ENCODE measurements around the gene ANKH. TPM values are rescaled to one million over a fixed set of nuclear protein-coding genes. Genes with fewer than 3 reads are reported as not detected.

The ANKH gene
- total and polyA plus RNA-seq, 8 donors: 6.6 to 57.5 (median 10.6) TPM

GRCh38 chr5:14816999-14817761 is 54.4 kb downstream of the ANKH start:
- TF ChIP-seq, protein P1, sequence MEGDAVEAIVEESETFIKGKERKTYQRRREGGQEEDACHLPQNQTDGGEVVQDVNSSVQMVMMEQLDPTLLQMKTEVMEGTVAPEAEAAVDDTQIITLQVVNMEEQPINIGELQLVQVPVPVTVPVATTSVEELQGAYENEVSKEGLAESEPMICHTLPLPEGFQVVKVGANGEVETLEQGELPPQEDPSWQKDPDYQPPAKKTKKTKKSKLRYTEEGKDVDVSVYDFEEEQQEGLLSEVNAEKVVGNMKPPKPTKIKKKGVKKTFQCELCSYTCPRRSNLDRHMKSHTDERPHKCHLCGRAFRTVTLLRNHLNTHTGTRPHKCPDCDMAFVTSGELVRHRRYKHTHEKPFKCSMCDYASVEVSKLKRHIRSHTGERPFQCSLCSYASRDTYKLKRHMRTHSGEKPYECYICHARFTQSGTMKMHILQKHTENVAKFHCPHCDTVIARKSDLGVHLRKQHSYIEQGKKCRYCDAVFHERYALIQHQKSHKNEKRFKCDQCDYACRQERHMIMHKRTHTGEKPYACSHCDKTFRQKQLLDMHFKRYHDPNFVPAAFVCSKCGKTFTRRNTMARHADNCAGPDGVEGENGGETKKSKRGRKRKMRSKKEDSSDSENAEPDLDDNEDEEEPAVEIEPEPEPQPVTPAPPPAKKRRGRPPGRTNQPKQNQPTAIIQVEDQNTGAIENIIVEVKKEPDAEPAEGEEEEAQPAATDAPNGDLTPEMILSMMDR (IDR thresholded peaks at IDR 0.05): no peak
- H3K4me3 ChIP-seq: no peak overlapping the region
- ATAC-seq (peak; percentile 58), DNase-seq (peak in 2 of 4 donors; percentile 9 to 20)
- H3K4me1 ChIP-seq: no peaks in the 10 kb centered on the region
- no peaks in the 10 kb centered on the region for H3K9me3 ChIP-seq
- no peak overlapping the region for H3K27ac ChIP-seq
- no peaks in the 10 kb centered on the region for H3K36me3 ChIP-seq
- intact Hi-C loops (cut with DNase I): no loop called here
- no peaks in the 10 kb centered on the region for H3K27me3 ChIP-seq

GRCh38 chr5:14816374-14816998 is 55.1 kb downstream of the ANKH start:
- Histone ChIP-seq H3K36me3 (no peaks in the 10 kb centered on the region), H3K27ac (no peak overlapping the region), H3K9me3 (no peaks in the 10 kb centered on the region), H3K4me1 (no peaks in the 10 kb centered on the region), H3K27me3 (no peaks in the 10 kb centered on the region), H3K4me3 (no peak overlapping the region)
- no peak for DNase-seq
- ATAC-seq: no peak
- intact Hi-C loops (cut with DNase I): no loop called here
- TF ChIP-seq, protein P1 (IDR thresholded peaks at IDR 0.05): no peak

DNA sequence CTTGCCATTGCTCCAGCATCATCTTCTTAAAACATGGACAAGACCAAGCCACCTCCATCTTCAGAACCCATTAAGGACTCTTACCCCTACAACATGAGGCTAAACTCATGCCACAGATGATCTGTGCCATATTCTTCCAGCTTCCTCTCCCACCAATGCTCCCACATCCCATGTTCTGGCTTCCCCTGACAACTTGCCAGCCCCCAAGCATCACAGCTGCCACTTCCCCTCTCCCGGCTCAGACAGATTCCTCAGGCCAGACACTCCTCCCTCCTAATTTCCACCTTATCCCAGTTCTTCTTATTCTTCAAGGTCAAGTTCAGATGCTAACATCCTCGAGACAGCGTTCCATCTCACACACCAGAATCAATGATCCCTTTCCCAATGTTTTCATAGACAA is 57.8 kb downstream of the ANKH start:
- no peak overlapping the region for H3K4me3 ChIP-seq
- TF ChIP-seq, protein P1 (IDR thresholded peaks at IDR 0.05): no peak
- peaks cover 0 to 19% of the 10 kb centered on the region in 2 donors for H3K4me1 ChIP-seq
- intact Hi-C loops (cut with DNase I): no loop called here
- no peaks in the 10 kb centered on the region for H3K27me3 ChIP-seq
- H3K36me3 ChIP-seq: no peaks in the 10 kb centered on the region
- ATAC-seq (no peak), DNase-seq (no peak)
- H3K9me3 ChIP-seq: no peaks in the 10 kb centered on the region
- H3K27ac ChIP-seq: no peak overlapping the region

GRCh38 chr5:14812166-14812565 is 59.4 kb downstream of the ANKH start:
- ATAC-seq: no peak
- no peak for DNase-seq
- no peak overlapping the region for H3K27ac ChIP-seq
- no peaks in the 10 kb centered on the region for H3K36me3 ChIP-seq
- TF ChIP-seq, protein P1 (IDR thresholded peaks at IDR 0.05): no peak
- no peak overlapping the region for H3K4me3 ChIP-seq
- no peaks in the 10 kb centered on the region for H3K9me3 ChIP-seq
- H3K4me1 ChIP-seq: peaks cover 0 to 19% of the 10 kb centered on the region in 2 donors
- H3K27me3 ChIP-seq: no peaks in the 10 kb centered on the region
- intact Hi-C loops (cut with DNase I): no loop called here

- ATAC-seq (no peak), DNase-seq (no peak)
- TF ChIP-seq, protein P1 (IDR thresholded peaks at IDR 0.05): no peak
- H3K4me3 ChIP-seq: no peak overlapping the region
- no peaks in the 10 kb centered on the region for H3K36me3 ChIP-seq
- no peaks in the 10 kb centered on the region for H3K27me3 ChIP-seq
- no peaks in the 10 kb centered on the region for H3K9me3 ChIP-seq
- peaks cover 0 to 19% of the 10 kb centered on the region in 2 donors for H3K4me1 ChIP-seq
- no peak overlapping the region for H3K27ac ChIP-seq
- intact Hi-C loops (cut with DNase I): no loop called here
Measured at GRCh38 chr5:14810928-14811572, 60.5 kb downstream of the ANKH start.

Measured in left lung (tissue), 10 donors.